GM18505 (cell line): ENCODE data around the gene COL6A1.

Source experiments
- ATAC-seq: cut with Tn5 transposase; IDR thresholded peaks from one replicate; pipeline ENCODE4 v1.9.1; 2021; ENCODE audit not compliant: unreplicated experiment
- POLR2A ChIP-seq: IDR thresholded peaks from 4 replicates; pipeline ENCODE4 v1.6.1; 2011; ENCODE audit warnings: borderline replicate concordance; ENCODE audit not compliant: insufficient read depth, insufficient read length; ENCODE audit errors: extremely low read depth

COL6A1 gene

DNA sequence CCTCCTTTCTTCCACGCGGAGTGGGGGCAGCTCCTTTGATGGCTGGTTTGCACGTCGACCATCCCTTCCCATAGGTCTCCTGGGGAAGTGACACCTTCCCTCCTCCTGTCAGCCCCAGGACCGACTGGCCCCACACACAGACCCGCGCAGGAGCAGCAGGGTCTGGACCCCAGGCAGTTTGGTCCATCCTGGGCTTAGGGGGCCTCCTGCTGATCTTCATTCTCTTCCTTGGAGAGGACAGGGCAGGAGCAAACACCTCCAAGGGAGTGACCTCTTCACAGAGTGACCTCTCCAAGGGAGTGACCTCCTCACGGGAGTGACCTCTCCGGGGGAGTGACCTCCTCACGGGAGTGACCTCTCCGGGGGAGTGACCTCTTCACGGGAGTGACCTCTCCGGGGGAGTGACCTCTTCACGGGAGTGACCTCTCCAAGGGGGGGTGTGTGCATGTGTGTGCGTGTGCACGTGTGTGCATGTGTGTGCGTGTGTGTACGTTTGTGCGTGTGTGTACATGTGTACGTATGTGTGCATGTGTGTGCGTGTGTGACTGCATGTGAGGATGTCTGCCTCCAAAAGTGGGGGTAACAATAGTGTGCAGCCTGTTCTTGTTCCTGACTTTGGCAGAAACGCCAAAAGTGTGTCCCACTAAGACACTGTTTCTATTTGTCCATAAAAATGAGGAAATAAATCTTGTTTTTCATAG is 29.8 kb downstream of the COL6A1 start:
- no peak for TF ChIP-seq POLR2A
- ATAC-seq, result no peak

DNA sequence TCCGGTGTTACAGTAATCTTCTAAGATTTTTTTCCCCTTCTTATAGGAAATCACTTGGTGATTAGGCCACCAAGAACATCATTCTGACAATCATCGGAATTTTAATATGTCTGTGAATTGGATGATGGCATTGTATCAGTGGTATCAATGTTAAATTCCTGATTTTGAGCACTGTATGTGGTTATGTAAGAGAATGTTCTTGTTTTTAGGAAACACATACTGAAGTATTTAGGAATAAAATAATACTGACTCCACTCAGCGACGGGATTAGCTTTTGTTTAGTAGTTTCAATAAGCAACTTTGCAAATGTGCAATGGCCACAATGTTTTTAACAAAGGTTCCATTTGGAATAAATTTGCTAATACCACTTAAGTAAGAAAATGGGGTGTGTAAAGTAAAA is 30.6 kb downstream of the COL6A1 start:
- ATAC-seq, result no peak
- TF ChIP-seq POLR2A, result no peak

DNA sequence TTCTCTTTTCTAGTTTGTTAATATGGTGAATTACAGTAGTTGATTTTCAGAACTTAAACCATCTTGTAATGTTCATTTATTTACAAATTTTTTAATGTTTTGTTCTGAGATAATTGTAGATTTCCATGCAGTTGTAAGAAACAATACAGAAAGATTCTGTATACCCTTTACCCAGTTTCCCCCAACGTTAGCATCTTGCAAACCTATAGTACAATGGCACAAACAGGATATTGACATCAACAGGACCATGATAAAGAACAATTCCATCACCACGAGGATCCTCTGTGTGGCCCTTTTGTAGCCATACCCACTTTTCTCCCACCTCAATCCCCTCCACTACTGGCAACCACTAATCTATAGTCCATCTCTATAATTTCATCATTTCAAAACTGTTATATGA is 33.3 kb downstream of the COL6A1 start:
- ATAC-seq, result no peak
- no peak for TF ChIP-seq POLR2A

DNA sequence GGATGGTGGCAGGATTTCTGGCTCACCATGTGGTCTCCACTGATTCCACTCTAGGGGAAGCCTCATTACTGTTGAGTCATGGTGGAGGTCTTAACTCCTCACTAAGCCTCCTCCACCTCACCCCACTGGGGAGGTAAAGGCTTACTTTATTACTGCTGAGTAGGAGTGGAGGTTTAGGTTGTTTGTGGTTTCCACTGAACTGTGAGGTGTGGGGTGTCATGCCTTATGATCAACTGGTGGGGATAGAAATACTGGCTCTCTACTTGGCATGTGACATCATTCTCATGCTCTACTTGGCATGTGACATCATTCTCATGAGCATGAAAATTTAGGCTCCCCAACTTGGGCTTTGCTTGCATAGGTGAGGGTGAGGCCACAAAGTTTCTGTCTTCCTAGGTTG is 35.6 kb downstream of the COL6A1 start:
- no peak for ATAC-seq

DNA sequence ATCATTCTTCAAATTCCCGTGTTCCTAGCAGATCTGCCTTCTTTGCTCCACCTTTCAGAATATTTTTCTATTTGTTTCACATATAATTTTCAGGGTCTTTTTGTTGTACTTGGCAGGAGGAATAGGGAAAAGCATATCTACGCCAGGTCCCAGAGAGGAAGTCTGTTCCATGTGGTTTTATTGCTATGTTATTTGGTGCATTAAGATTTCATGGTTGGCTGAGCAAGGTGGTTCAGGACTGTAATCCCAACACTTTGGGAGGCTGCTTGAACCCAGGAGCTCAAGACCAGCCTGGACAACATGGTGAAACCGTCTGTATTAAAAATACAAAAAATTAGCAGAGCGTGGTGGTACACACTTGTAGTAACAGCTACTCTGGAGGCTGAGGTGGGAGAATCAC is 36.1 kb downstream of the COL6A1 start:
- ATAC-seq, result no peak
- no peak for TF ChIP-seq POLR2A

More for the DNA sequence above, 35.6 kb downstream of the COL6A1 start:
- TF ChIP-seq POLR2A, result no peak

DNA sequence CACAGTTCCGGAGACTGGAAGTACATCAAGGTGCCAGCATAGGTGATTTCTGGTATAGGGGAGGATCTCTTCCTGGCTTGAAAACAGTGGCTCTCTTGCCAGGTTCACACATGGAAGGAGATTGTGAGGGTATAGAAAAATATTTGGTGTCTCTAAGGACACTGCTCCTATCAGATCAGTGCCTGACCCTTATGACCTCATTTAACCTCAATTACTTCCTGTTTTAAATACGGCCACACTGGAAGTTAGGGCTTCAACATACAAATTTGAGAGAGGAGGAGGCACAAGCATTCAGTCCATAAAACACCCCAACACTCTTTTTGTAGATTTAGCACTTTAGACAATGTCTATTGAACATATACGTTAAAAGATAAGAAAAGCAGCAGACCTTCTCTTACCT is 37.0 kb downstream of the COL6A1 start:
- no peak for ATAC-seq
- TF ChIP-seq POLR2A, result no peak

DNA sequence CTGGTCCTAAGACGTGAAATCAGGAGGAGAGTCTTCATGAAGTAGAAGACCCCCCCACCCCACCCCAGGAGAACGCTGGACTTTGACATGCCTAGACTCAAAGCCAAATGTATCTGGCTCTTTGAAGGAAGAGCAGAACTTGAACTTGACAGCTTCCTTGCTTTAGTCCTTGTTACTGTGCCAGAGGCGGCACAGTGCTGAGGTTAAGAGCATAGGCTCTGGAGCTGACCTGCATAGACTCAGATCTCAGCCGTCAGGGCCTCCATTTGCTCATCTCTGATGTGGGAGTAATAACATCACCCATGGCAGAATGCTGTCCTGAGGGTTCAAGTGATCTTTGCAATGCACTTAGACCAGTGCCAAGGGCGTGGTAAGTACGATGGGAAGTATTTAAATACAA is 39.0 kb downstream of the COL6A1 start:
- no peak for TF ChIP-seq POLR2A
- ATAC-seq, result no peak

DNA sequence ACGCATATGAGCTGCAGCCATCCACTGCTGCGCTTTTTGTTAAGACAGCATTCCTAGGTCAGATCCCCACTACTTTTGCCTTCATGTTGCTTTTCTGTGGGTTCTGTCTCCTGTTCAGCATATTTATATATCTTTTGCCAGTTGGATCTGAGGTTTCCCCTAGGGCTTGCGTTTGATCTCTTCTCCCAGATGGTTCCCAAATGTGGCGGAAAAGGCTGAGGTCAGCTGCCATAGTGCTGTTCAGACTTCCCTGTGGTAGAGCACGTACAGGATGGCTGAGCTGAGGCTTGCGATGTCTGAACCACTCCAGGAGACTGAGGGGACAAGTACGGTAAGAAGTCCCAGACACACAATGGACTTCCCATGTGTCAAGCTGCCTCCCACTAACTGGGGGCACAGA is 39.8 kb downstream of the COL6A1 start:
- no peak for TF ChIP-seq POLR2A
- no peak for ATAC-seq

DNA sequence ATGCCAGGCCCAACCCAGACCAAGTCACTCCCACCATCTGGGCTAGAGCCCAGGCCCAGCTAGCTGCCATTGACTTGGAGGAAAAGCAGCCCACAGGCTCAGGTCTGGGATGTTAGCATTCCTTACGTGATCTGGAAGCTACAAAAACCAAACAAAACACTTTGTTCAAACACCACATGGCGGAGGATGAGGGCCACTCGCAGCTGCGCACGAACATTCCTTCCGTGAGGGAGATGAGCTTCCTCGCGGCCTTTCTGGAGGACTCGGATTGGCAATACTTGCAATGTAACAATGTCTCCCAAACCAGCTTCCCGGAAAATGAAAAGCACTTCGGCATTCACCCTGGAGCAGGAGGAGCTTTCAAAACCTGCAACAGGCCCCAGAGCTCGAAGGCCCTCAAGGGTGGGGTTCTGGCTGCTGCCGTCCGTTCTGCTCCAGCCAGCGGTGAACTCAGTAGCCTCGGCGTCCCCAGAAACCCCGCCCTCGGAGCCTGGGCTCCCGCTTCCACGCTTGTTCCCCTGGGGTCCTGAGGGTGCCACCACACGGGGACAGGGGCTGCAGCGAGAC is 40.5 kb downstream of the COL6A1 start:
- TF ChIP-seq POLR2A, result no peak
- ATAC-seq, result no peak

DNA sequence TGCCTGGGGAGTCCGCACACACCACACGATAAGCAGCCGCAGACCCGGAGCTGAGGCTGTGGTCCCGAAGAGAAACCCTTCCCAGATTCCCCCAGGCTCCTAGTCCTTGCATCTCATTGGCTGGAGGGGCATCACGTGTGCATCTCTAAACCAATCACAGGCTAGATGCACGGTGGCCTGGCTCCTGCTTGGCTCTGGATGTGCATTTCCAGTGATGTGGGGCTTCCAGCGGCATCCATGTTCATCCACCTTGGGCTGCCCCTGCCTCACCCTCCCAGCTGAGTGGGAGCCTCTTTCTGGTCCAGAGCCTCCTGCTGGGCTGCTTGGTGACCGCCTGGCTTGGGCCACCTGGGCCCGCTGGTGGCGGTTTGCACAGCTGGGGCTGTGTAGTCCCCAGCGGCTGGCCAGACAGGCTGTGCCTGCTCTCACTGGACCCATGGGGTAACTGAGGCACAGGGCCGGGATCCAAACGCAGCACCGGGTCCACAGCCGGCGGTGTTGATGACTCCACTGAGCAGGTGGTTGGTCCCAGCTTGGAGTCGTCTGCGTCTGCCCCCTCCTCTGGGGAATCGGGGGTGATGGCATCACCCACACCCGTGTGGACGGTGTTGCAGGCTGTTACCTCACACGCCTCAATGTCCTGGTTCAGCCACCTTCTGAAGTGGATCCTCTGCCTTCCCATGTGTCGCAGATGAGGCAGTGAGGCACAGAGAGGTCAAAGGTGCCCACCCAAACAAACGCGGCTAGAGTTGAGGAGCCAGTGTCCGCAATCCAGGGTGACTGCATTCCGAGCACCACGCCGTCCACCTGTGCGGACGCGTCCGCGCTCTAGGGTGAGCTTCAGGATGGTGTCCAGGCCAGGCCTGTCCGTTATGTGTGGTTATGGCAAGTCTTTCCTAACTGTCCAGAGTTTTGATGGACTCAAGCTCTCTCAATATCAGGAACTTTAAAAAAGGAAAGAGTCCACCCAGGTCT is 41.3 kb downstream of the COL6A1 start:
- TF ChIP-seq POLR2A, result no peak
- ATAC-seq, result no peak

DNA sequence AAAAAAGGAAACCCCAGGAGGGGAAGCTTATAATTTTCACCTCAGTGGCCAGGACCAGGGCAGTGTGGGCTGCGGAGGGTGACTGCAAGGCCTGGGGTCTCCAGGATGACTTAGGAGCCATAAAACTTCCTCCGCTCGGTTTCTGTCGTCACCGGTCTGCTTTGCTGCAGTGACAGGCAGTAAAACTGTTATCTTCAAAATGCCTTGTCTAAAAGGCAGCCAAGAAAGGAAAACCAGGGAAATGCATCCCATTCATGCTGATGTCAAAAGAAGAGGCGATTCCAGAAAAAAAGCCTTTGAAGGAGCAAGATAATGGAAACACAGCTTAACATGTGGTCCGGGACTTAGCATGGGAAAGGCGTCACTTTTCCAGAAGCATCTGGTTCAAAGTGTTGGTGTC is 42.0 kb downstream of the COL6A1 start:
- TF ChIP-seq POLR2A, result no peak
- no peak for ATAC-seq

DNA sequence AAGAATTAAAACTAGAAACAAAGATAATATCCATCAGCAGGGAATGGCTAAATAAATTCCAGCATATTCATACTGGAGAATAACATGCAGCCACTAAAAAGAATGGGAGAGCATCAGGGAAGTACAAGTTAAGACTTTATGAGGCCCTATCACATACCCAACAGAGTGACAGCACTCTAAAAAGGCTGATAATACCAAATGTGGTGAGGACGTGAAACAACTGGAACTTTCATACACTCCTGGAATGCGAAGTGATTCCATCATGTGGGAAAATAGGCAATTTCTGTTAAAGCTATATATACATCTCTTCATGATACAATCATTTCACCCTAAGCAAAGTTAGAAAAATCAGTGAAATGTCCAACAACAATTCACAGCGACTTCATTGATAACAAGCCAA is 42.6 kb downstream of the COL6A1 start:
- ATAC-seq, result no peak
- no peak for TF ChIP-seq POLR2A

DNA sequence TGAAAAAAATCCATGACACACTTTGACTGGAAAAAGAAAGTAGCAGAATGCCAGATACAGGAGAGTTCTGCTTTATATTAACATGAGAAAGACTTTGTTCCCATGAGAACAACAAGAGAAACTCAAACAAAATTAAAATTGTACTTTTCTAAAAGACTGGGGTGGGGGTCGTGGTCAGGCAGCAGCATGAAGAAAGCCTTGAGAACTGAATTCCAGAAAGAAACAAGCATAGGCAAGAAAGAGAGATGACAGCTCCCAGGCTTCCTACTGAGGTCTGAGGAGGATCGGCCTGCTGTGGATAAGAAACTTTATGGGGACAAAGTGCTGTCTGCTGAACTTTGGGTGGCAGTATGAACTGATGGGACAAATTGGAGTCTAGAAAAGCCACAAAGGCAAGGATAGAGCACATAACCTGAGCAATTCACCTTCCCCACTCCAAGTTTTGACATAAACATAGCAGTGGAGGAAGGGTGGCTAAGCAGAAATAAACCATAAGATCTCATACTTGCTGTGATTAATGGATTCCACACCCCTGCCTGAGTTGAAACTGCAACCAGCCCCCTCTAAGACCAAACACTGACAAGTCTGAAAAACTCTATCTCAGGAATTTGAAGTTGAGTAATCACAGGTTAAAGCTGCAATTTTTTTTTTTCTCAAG is 43.7 kb downstream of the COL6A1 start:
- ATAC-seq, result no peak
- TF ChIP-seq POLR2A, result no peak
